NCI-H1092 treated with DMSO at 0.1 percent for 48 hours (cell line): Measurements from ENCODE around the gene NTF3.

Experiments
- DNase-seq: peaks from one replicate; lab custom pipeline; 2025; lab: John Stamatoyannopoulos, UW

The NTF3 gene

DNA sequence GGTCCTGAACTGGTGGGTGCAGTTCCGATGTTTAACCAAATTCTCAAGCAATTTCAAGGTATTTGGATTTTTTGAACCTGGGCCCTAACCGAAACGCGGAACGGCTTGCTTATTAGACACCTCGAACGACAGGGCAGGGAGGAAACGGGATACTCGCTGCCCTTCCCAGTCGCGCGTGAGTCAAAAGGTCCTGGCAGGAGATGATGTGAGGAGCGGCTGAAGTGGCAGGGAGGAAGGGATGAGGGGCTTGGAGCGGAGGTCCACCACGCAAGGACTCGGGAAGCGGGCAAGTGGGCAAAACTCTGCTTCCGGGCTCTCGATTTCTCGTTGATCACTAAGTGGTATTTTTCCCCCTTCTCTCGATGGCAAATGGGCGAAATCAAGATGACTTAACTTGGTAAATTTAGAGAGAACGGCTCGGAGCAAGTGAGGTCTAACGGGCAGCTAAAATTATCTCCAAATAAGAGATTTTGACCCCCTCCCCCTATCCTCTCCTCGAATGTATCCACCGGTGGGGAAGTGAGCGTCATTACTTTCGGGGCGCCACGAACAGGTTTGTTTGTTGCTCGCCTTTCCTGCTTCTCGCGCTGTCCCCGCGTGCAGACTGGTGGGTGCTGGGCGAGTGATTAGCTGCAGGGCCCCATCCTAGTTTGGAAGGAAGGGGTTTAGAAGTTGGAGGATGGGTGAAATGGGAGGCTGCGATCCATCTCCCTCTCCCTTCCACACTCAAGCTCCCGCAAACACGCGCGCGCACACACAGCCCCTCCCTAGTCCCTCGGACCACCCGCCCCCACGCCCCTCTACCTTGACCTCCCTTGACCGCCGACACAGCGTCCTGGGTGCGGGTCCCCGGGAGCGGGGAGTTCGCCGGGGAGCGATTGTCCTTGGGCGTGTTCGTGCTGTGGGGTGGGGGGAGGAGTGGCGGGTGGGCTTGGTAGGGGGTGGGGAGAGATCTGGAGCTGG is 986 bp upstream of the NTF3 start:
- DNase-seq: no peak

DNA sequence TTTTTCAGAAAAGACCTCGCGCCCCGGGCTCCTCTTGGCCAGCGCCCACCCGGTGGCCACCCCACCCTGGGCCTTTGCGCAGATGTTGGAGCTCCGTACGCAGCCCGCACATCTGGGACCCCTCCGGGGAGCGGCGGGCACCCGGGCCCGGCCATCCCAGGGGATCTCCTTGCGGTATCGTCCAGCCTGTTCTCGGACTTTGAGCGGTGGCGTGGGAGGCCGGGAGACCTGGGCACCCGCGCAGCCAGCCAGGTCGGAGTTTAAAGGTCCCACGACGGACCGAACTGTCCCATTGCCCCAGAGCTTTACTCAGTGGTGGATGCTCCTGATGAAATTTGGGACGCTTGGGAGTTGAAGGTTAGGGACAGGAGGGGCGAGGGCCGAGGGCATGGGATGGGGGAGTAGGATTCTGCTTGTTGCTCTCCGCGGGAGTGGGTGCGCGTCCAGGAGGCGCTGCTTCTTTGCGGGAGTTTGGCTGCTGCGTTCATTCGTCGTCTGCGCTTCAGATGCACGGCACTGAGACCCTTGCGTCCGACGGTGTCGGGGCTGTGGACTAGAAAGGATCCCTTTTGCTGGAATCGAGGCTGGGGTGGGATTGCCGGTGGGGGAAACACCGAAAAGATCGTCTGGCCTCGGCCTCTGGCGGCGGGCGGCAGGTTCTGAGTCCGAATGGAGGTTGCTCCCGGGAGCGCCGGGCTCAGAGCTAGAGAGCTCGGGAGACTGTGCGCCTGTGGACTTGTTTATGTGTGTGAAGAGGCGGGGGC is 1.4 kb downstream of the NTF3 start:
- DNase-seq: peak; percentile 24

DNA sequence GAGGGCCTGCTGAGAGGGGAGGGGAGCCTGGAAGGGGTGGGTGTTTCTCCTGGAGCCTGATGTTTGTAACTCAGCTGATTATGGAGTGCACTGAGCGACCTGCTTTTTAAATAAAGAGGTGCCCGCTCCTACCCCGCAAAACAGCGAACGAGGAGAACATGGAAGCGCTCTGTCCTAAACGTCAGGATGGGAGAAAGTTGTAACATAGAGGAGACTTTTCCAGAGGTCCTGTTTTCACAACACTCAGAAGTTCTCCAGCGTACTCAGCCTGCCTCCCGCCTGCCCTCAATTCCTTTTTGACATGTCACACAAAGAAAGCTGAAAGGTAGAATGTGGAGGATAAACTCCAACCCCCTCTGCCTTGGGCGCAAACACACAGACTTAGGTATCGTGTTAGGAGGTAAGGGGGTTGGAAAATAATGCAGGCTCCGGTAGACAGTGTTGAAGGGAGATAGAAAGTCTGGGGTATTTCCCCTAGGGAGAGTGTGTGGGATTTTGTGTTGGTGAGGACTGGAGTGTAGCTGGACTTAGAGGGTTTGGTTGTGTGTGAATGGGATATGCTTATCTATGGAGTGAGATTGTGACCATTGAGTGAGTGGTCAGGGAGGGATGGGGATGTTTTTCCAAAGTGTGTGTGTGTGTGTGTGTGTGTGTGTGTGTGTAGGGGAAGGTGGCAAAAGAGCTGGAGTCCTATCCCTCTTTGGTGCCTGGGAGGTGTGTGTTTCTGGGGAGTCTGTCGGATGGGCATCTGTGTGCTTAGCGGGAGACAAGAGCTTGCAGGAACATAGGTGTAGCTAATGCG is 2.1 kb downstream of the NTF3 start:
- DNase-seq: no peak

DNA sequence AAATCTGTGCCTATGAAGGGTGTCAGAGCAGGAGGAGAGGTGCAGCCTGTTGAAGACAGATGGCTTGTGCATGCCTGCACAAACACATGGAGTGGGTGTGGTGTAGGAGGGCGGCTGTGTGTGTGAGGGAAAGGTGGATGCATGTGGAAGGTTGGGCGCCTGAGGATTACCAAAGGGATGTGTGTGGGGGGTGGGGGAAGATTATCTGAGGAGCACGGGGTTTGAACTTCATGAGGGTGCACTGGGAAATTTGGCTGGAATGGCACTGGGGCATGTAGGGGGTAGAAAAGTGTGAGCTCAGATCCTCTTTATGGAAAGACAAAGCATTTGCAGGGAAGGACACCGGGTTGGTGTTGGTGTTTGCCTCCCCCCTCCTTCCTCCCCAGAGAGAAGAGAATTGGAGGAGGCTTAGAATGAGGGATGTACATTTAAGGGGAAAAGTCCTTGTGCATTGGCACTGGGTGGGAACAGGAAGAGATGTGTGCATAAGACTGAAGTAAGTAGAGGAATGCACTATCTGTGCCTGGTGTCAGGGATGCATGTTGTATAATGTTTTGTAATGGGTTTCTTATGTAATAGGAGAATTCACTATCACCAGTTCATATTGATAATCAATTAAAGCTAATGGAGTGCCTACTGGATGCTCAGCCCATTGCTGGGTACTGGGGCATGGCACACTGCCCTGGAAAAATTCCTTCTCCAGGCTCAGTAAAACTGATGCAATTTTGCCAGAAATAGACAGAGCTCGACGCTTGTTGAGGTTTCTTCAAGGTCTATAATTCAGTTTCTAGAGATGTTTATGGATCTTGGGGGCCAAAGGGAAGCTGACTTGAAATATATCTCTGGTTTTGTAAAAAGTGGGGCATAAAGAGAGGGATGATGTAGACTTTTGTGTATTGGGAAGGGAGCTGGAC is 3.0 kb downstream of the NTF3 start:
- DNase-seq: no peak

DNA sequence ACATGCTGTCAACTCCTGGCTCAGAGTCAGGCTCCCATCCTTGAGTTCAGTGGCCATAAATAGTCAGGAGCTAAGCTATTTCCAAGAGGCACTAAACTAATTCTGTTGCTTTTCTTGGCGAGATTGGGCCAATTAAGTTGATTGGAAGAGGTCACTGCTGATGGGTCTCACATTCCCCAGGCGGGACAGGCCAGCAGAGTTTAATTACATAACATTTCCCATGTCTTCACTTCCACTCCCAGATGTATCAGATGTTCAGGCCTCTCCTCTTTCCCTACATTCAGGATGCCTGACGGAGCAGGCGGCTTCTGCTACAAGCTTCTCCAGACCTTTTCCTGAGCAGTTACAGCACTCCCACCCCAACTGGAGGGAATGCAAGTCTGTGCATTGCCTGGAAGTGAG is 5.3 kb downstream of the NTF3 start:
- no peak for DNase-seq

DNA sequence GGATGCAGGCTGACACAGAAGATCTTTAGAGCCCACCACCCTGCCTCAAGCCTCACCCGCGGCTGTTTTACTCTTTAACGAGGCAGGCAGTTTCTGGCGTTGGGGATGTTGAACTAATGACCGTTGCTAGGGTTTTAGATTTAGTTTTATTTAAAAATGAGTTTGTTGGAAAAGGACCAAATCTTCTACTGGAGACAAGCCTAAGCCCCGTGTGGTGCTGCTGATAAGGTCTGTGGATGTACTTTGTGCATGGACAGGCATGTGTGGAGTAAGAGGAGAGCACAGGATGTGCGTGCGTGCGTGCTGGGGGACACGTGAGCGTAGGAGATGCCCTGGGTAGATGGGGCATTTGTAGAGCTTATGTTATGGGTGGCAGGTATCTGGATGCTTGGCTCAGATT is 5.7 kb downstream of the NTF3 start:
- no peak for DNase-seq

DNA sequence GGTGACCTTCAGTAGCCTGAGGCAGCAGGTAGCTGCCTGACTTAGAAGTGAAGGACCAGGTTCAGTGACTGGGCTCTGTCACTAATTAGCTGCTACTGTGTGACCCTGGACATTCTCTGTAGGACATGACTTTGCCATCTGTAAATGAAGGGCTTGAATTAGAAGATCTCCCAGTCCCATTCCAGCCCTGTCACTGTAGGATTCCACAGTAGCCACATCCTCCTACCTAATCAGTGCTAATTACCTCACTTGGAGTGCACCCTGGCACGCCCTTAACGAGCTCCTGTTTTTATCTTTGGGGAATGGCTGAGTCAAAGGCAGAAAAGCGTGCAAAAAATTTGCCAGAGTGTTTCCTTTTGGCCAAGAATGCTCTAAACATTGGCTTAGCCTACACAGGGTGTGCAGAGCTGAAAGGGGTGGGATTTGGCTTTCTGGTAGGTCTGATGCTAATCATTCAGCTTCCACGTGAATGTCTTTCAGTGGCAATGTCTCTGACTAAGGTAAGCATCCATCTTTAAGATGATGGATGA is 6.8 kb downstream of the NTF3 start:
- DNase-seq: no peak

DNA sequence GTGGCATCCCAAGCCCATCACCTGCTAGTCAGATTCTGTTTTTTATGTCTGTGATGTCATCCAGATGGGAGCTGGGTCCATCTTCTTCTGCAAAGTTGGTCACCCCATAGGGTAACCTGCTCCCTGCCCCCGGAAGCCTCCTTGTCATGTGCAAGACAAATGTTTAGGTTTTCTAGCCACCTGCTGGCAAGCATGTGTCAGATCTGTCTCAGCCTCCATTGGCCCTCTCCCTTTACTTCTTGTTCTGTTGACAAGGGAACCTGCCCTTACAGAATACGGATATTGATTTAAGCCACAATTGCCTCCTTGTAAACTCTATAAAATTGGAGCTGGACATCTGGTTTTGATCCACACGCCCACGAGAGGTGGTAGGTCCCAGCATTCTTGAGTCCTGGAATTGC is 7.5 kb downstream of the NTF3 start:
- no peak for DNase-seq

DNA sequence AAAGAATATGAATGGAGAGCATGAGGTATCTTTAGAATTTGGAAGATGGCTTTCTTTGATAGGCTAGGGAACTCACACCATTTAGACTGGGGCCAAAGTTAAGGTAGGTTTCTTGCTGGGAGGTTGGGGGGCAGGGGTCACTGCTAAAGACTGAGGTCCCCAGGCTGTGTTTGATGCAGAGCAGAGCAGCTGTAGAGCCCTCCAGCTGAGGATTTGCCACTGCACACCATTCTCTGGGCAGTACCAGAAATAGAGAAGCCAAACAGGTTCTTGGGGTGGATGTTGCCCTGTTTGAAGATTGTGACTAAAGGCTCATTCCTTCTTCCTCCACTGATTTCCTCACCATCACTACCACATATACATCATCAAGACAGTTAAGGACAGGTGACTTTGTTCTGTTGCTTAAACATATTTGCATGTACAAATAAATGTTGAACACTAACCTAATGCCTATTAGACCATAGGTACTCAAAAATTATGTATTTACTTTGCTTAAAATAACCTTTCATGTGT is 7.9 kb downstream of the NTF3 start:
- DNase-seq: no peak

DNA sequence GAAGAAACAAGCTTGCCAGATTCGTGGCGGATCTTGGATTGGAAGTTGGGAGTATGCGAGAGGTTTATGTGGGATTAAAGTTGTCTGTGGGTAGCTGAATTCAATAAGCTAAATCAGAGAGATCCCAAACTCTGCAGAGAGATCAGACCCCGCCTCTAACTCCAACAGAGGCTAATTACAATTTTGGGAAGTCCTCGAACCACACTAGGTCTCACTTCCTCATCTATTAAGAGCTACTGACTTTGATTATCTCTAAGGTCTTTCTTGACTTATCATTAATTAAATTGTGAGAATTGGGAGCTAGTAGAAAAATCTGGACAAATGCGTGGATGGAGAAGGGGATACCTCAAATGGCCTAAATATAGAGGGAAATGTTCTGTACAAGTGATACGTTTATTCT is 9.1 kb downstream of the NTF3 start:
- no peak for DNase-seq

DNA sequence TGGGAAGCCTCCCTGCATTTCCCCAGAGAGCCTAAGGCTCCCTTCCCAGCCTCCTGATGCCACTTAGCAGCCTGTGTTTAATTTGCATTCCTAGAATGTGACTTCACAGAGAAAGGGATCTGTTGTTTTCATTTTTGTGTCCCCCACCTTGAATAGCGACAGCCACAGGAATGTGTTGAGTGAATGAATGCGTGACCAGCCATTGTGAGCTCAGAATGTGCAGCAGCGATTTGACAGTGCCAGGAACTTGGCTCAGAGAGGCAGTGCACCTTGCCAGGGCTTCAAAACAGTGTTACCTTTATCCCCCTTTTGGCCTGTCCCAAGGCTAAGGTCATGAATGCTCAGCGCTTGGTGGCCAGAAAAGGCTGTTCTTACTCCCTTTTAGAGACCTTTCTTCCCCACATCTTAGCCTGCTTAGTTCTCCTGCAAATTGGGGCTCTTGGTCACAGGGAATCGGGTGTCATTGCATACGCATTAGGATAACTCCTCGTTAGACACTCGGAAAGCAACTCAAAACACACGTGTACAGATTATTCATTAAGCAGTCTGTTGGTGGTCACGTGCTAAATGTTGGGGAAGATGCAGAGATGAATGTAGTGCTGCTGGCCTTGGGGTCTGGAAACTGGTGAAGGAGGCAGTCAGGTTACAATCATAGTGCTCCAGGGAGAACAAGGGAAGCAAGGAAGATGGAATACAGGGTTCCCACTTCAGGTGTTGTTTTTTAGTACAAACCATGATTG is 9.8 kb downstream of the NTF3 start:
- no peak for DNase-seq

DNA sequence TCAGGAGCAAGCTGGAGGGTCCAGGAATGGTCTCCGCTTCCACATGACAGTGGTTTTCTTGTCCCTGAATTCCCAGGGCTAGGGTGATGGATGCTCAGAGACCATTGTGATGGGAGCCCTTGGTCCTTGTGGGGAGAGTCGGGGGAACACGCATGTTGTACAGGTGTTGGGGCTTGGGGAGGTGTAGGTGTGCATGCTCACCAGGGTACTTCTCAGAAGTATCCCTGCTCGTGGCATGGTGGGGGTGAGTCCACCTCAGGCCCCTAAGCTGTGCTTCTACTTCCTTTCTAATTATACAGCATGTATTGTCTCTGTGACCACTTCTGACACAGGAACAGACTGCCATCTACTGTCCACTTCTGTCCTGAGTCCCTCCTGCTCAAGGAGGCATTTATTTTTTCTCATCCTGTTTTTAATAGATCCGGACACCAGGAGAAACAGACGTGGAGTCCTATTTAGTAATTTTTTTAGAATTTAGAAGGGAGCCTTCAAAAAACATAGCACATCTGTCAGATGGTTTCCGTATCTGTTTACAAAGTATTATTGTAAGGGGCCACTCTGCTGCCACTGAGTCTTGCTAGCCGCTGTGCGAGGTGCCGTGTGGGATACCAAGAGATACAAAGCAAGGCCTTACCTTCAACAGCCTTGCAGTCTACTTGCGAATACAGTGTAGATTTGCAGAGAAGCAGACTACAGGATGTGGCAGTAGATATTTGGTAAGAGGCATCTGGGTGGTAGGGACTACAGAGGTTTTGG is 10.5 kb downstream of the NTF3 start:
- DNase-seq: peak; percentile 67

DNA sequence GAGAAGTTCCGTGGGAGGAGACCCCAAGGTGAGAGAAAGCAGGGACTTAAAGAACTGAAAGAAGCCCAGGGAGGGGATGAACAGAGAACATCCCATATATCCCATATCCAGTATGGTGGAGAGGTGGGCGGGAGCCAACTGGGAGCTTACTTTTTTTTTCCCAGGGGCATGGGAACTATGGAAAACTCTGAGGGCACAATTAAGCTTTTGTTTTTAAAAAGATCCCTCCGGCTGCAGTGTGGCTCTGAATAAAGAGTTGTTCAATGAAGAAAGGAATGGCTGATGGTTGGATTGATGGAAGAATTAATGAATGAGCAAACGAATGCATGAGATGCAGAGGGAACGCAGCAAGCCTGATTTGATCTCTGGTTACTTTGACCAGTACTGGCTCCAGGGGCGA is 12.6 kb downstream of the NTF3 start:
- no peak for DNase-seq

DNA sequence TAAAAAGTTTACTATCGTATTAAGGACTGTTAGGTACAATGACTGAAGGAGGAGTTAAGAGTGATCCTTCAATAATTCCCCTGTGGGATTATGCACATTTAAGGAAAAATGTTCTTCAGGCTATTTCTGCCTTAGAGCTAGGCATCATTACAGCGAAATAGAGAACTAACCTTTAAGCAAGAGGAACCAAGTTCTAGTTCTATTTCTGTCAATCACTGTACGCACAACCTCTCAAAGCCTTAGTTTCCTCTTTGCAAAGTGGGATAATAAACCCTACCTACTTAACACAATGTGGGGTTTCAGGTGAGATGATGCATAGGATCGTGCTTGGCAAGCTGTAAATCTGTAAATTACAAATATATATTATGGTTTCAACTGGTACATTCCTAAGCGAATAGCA is 15.4 kb downstream of the NTF3 start:
- no peak for DNase-seq

DNA sequence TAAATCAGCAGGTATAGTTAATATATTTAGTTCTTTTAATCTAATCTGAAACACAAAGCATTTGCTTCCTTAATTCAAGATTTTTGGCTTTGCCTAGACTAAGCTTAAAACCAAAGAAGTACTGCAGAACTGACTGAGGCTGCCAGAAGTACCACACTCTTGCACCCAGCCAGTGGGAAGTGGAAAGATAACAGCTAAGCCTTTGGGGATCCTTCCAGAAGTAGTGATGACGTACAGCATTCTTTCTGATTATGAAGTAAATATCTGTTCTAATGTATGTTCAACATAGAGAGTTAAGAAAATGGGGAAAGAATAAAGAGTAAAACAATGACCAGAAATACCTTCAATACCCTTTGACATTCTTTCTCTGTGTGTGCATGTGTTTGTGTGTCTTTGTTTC is 19.3 kb downstream of the NTF3 start:
- DNase-seq: no peak

DNA sequence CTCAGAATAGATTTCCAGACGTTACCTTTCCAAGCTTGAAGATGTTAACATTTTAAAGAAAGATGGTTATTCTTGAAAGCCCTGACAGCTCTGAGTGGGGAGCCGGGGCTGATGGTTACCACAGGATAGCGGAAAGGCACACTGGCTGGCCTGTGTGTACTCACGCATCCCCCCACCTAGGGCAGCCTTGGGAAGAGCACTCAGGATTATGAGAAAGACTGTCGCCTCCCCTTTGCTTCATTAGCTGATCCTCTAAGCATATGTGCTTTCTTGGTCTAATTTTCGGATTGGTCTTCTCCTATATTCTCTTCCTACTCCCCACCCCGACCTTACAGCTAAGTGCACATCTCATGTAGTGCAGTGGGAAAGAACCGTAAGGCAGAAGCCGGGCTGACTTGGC is 20.7 kb downstream of the NTF3 start:
- DNase-seq: no peak

DNA sequence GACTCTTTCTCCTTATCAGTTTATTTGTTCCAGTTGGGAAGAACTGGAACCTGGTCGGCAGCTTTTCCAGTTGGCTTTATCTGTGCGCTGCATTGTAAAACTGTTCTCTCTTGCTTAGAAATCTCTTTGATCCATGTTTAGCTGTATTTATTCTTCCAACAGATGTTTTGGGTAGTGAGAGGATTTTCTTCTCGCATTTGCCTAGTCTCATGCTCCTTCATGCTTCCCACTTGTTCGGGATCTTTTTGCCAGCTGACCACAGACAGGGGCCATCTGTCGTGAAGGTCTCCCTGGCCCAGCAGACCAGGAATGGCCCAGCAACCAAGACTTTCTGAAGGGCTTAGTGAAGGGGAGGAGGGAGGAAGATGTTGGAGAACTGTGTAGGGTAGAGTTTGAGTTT is 21.6 kb downstream of the NTF3 start:
- no peak for DNase-seq

DNA sequence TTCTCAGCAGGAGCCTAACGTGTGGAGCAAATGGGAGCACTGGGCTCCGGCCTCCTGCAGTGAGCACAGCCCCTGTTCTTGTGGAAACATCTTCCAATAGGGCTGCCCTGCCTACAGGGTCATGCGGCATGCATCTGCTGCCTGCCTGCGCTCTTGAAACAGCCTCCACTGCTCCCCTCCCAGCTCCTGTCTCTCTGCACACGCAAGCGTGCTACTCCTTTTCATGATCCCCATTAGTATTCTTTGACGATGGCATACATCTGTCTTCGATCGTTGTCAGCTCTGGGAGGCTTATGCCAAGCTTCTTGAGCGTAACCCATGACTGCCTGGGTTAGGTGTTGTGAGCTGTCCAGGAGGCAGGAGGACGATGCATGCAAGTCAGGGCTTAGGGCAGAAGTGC is 23.1 kb downstream of the NTF3 start:
- DNase-seq: no peak

DNA sequence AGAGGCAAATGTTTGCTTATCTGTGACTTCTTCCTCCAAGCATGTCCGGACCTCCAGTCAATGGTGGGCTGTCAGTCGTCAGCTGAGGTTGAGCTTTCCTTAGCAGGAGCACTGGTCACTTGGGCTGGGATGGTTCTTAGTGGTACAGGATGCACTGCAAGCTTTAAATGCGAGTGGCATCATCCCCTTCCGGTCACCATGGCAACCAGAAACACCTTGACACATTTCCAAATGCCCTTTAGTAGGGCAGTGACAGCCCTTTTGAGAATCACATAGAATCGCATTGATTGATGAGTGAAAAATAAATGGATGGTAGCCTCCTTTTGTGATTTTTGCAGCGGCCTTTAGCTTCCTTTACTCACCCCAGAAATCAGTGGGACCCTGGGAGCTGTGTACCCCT is 24.1 kb downstream of the NTF3 start:
- no peak for DNase-seq
